Thoracic aorta (tissue), 2 donors: ENCODE results near the gene EXO1. TPM values are rescaled to one million over a fixed set of nuclear protein-coding genes. Genes with fewer than 3 reads are reported as not detected.

Experiments
- ATAC-seq: fragments of 150-250 bp; one replicate; pipeline ENCODE4 v1.8.0; 2017; ENCODE audit warnings: low read depth; ENCODE audit not compliant: insufficient number of reproducible peaks, low FRiP score
- DNase-seq: peaks from one replicate; pipeline ENCODE4 v3.0.0-alpha.2; 2020; ENCODE audit warnings: low spot score
- H3K27ac ChIP-seq, 2 donors: fragments of 200-600 bp; sonication (generic); 1 replicate in 1 of 2; 2 replicates in 1 of 2; pipeline ENCODE4 v1.5.1; 2016; ENCODE audit warnings: mild to moderate bottlenecking in 2 of 2, moderate library complexity in 2 of 2
- H3K27me3 ChIP-seq: fragments of 200-600 bp; sonication (generic); replicated peaks from 2 replicates; pipeline ENCODE4 v1.6.0; 2016; ENCODE audit warnings: mild to moderate bottlenecking; ENCODE audit not compliant: insufficient read depth
- H3K36me3 ChIP-seq: fragments of 200-600 bp; sonication (generic); one replicate; pipeline ENCODE4 v1.5.1; 2016
- H3K4me1 ChIP-seq, 2 donors: fragments of 200-600 bp; sonication (generic); 1 replicate in 1 of 2; 2 replicates in 1 of 2; pipeline versions ENCODE4 v1.5.1 to v1.6.0; 2016; ENCODE audit warnings: low read depth in 2 of 2, mild to moderate bottlenecking in 1 of 2; ENCODE audit not compliant: control insufficient read depth in 1 of 2
- H3K4me3 ChIP-seq: fragments of 200-600 bp; sonication (generic); 2 replicates; pipeline ENCODE4 v1.5.1; 2016; ENCODE audit warnings: mild to moderate bottlenecking
- H3K9me3 ChIP-seq: fragments of 200-600 bp; sonication (generic); 2 replicates; pipeline ENCODE4 v1.5.1; 2016
- CTCF ChIP-seq: fragments of 200-600 bp; sonication (generic); IDR thresholded peaks from one replicate; pipeline ENCODE4 v1.5.1; 2019; ENCODE audit warnings: antibody characterized with exemption
- total RNA-seq, 2 donors: library from RNA; depleted of rRNA; stranded (reverse); fragments of >200 nt; gene quantifications; one replicate each; pipeline versions ENCODE4 v1.1.0 to v1.2.3, GENCODE V29; 2016

Gene EXO1
- total RNA-seq, 2 donors from 2014 or later: 0.42 TPM; not detected in 1

GRCh38 chr1:241895013-241895412 is 47.0 kb downstream of the EXO1 start:
- no peak for ATAC-seq

DNA sequence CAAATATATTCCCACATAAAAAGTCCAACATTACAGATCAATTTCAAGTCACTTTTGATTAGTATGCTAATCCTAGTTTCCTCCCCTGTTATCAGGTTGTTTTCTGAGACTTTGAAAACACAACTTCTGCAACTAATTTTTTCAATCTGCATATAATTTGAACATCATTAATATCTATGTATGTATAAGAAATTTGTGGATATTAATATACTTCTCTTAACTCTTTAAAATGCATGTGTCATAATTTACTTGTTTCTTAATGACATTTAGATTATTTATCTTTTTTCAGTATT is 48.6 kb downstream of the EXO1 start:
- Histone ChIP-seq H3K27me3 (no peaks in the 10 kb centered on the region), H3K9me3 (no peaks in the 10 kb centered on the region), H3K4me1 (no peaks in the 10 kb centered on the region), H3K27ac (no peak overlapping the region), H3K36me3 (no peaks in the 10 kb centered on the region), H3K4me3 (no peak overlapping the region)
- ATAC-seq (no peak), DNase-seq (no peak)
- TF ChIP-seq CTCF: no peak

More at GRCh38 chr1:241895013-241895412, 47.0 kb downstream of the EXO1 start:
- Histone ChIP-seq H3K36me3 (no peaks in the 10 kb centered on the region), H3K9me3 (no peaks in the 10 kb centered on the region), H3K27me3 (no peaks in the 10 kb centered on the region), H3K4me1 (no peaks in the 10 kb centered on the region), H3K4me3 (no peak overlapping the region), H3K27ac (no peak overlapping the region)
- DNase-seq: no peak
- TF ChIP-seq CTCF: no peak

GRCh38 chr1:241899210-241899609 is 51.2 kb downstream of the EXO1 start:
- no peak overlapping the region for H3K4me3 ChIP-seq
- no peaks in the 10 kb centered on the region for H3K9me3 ChIP-seq
- no peaks in the 10 kb centered on the region for H3K4me1 ChIP-seq
- DNase-seq: no peak
- H3K27me3 ChIP-seq: no peaks in the 10 kb centered on the region
- no peak for TF ChIP-seq CTCF
- H3K27ac ChIP-seq: no peak overlapping the region
- ATAC-seq: no peak
- H3K36me3 ChIP-seq: no peaks in the 10 kb centered on the region

DNA sequence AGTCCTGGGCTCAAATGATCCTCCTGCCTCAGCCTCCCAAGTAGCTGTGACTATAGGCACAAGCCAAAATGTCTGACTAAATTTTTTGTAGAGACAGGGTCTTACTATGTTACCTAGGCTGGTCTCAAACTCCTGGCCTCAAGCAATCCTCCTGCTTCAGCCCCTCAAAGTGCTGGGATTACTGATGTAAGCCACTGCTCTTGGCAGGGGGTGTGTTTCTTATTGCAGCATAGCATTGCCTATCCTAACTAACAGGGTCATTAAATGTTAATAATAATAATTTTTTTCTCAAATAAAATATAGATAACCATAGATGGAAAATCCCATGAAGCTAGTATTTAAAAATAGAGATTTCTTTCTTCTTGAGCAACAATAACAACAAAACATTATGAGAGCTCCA is 52.4 kb downstream of the EXO1 start:
- H3K36me3 ChIP-seq: no peaks in the 10 kb centered on the region
- H3K27me3 ChIP-seq: no peaks in the 10 kb centered on the region
- ATAC-seq: no peak
- no peak for TF ChIP-seq CTCF
- H3K4me1 ChIP-seq: no peaks in the 10 kb centered on the region
- DNase-seq: no peak
- H3K27ac ChIP-seq: no peak overlapping the region
- H3K9me3 ChIP-seq: no peaks in the 10 kb centered on the region
- H3K4me3 ChIP-seq: no peak overlapping the region

DNA sequence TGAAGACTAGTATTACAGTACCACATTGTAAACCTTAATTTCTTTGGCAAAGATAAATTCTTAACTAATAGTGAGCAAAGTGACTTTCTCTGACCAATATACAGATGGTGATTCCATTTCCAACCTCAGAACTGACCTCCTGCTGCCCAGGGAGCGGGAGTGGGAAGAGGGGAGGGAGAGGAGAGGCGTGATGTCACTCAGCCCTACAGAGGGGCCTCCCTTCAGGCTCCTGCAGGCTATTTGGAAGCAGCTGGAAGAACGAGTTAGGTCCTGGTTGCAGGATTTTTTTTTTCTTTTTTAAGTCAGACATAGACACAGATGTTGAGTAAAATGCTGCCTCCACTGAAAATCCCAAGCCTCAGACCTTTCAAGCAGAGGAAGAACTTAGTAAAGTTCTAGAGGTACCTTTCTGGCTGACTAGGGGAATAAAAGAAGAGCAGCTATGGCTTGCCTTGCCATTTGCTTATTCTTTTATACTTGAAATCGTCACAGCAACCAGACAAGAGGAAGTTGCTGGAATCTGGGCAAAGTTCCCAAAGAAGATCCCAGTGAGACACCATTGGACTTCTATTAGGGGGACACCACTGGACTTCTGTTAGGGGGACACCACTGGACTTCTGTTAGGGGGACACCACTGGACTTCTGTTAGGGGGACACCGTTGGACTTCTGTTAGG is 54.5 kb downstream of the EXO1 start:
- Histone ChIP-seq H3K27me3 (no peaks in the 10 kb centered on the region), H3K4me1 (no peaks in the 10 kb centered on the region), H3K36me3 (no peaks in the 10 kb centered on the region), H3K4me3 (no peak overlapping the region), H3K9me3 (no peaks in the 10 kb centered on the region), H3K27ac (no peak overlapping the region)
- TF ChIP-seq CTCF: no peak
- DNase-seq (no peak), ATAC-seq (no peak)
